ENCODE results near the gene RALB.

The RALB gene

DNA sequence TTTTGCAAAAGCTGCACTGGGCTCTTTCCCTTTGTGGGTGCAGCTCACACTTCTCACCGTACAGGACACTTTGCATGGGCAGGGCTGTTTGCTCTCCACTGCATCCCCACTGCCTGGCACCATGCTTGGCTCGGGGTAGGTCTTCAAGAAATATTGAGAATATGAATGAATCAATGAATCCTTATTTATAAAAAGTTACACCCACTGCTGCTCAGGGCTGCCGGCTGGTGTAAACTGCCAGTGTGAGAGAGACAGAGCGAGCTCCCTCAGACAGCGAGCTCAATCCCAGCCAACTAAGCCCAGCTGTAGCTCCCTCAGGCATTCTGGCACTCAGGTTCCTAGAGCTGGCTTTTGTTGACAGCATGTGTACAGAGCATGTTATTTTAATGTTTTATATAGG lies 32.9 kb upstream of the RALB start:
- TF ChIP-seq JUND (IDR thresholded peaks at IDR 0.05; ENCODE audit: low read depth): no peak
- in situ Hi-C loops (cut with HindIII; ENCODE audit: low pct_unique_long_range_greater_than_20kb, low sequenced_read_pairs): no loop called here
- no peak for DNase-seq (ENCODE audit: low read depth in 1 of 2, low spot score in 1 of 2)

DNA sequence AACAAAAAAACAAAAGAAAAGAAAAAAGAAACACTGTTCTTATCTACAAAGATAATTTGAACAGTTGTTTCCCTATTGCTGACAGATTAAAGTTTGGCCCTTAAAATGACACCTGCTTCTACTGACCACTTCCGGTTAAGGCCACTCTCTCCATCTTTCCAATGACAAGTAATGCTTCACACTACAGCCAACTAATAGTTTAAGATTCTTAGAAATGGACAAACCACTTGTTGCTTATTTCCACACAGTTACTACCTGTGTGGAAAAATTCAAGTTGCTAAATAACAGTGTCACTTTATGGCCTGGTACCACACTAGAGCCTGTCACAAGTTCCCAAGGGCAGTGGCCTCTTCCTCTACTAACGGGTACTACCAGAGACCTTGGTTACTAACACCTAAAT lies 31.9 kb upstream of the RALB start:
- no peak for TF ChIP-seq JUND (IDR thresholded peaks at IDR 0.05; ENCODE audit: low read depth)
- in situ Hi-C loops (cut with HindIII; ENCODE audit: low pct_unique_long_range_greater_than_20kb, low sequenced_read_pairs): no loop called here
- no peak for DNase-seq (ENCODE audit: low read depth in 1 of 2, low spot score in 1 of 2)

DNA sequence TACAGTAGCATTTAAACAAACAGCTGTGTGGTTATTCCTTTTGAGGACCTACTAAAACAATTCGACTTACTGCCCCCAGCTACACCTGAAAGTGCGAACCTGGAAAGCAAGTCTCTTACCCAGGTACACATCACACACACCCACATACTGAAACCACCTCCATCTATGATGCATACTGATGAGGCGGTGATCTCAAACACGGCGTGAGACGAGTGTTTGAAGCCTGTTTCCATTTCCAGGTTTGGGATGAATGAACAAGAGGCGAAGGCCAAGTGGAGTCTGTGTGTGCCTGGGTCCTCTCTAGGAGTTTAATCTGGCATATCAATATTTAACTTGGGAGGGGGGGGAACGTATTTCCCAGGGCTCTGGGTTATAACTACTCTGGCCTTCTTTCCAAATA lies 31.0 kb upstream of the RALB start:
- DNase-seq (ENCODE audit: low read depth in 1 of 2, low spot score in 1 of 2): no peak
- in situ Hi-C loops (cut with HindIII; ENCODE audit: low pct_unique_long_range_greater_than_20kb, low sequenced_read_pairs): no loop called here

DNA sequence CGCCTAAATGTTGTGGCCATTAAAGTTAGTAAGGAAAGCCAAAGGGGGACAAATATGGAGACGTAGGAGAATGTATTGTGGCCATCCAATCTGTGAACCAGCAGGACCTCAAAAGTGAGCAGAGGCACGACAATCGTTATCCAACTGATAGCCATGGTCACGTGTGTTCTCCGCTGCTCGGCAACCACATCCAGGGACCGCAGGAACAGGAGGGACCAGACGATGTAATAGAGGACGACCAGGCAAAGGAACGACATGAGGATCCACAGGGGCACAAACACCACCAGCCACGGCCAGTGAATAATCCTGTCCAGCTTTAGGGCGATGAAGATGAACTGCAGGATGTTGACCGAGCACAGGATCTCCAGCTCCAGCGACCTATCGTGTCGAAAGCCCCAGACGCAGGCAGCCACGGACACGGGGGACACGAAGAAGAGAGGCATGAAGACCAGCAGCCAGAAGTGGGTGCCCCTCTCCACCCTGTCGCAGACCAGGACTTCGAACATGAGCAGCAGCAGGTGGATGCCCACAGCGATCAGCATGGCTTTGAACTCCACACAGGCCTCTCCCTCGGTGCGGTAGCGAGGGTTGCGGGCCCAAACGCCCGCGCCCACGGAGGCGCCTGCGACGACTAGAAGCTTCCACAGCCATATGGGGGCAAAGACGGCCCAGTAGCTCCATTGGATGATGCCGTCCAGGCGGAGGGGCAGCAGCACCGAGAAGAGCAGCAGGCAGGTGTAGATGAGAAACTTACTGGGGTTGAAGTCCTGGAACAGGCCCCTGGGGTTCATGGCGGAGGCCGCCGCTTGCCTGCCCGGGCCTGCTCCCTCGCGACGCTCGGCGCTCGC lies 30.2 kb upstream of the RALB start:
- no peak for TF ChIP-seq JUND (IDR thresholded peaks at IDR 0.05; ENCODE audit: low read depth)
- in situ Hi-C loops (cut with HindIII; ENCODE audit: low pct_unique_long_range_greater_than_20kb, low sequenced_read_pairs): no loop called here
- no peak for DNase-seq (ENCODE audit: low read depth in 1 of 2, low spot score in 1 of 2)

More for the DNA sequence above, 31.0 kb upstream of the RALB start:
- no peak for TF ChIP-seq JUND (IDR thresholded peaks at IDR 0.05; ENCODE audit: low read depth)

DNA sequence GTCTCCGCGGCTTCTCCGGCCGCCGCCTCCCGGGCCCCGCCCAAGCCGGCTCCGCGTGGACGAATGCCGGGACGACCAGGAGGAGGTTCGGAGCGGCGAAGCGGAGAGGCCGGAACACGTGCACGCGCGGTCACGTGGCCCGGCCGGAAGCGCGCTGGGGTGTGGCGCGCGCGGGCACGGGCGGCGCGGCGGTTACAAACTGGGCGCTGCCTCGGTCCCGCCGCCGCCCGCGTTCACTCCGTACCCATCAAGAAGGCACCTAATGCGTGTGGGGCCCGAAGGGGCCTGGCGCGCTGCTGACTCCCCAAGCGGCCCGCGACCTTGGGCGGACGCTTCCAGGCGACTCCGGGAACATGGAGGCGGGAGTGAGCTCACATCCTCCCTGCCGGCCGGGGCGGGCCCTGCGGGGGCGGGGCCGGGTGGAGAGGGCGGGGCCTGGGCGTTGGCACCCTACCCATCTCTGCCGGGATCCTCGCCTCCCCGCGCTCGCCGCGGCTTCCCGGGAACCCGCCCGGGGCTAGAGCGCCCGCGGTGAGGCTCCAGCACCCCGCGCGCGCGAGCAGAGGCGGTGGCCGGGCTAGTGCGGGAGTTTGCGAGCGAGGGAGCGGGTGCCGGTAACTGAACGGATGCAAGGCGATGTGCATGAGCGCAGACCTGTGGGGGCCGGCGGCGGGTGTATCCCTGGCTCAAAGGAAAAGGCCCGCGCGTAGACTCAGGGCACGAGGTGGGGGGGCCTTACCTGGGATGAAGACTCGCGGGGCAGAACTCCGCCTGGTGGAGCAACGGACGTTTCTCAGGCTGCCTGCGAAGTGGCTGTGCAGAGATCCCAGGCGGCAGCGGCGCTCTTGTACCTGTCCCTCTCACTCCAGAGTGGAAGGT lies 29.4 kb upstream of the RALB start, which contains the start of gene TMEM185B:
Gene TMEM185B (minus strand): TSS at position 367 of the 879 bp plus-strand sequence. CDS start 424 bp downstream, outside the sequence.
- peak; percentile 89 to 90 for DNase-seq (ENCODE audit: low read depth in 1 of 2, low spot score in 1 of 2)
- in situ Hi-C loops (cut with HindIII; ENCODE audit: low pct_unique_long_range_greater_than_20kb, low sequenced_read_pairs): no loop called here
- no peak for TF ChIP-seq JUND (IDR thresholded peaks at IDR 0.05; ENCODE audit: low read depth)

DNA sequence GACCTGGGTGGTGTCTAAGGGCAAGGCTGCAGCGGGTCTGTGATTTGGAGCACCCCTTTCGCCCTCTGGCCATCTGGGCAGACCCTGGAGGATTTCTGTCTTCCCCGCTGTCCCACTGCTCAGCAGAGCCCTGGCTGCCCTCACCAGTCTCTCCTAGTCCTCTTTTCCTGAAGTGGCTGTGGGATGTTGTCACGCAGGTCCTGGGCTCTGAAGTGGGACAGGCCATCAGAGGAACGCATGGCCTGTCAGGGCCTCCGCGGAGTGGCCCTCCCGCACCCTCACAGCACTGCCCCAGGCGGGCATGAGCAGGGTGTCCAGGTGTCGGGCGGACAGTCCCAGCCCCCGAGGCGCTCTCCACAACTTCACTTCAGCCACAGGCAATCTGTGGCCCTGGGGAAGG lies 28.4 kb upstream of the RALB start:
- DNase-seq (ENCODE audit: low read depth in 1 of 2, low spot score in 1 of 2): no peak
- no peak for TF ChIP-seq JUND (IDR thresholded peaks at IDR 0.05; ENCODE audit: low read depth)
- in situ Hi-C loops (cut with HindIII; ENCODE audit: low pct_unique_long_range_greater_than_20kb, low sequenced_read_pairs): no loop called here

DNA sequence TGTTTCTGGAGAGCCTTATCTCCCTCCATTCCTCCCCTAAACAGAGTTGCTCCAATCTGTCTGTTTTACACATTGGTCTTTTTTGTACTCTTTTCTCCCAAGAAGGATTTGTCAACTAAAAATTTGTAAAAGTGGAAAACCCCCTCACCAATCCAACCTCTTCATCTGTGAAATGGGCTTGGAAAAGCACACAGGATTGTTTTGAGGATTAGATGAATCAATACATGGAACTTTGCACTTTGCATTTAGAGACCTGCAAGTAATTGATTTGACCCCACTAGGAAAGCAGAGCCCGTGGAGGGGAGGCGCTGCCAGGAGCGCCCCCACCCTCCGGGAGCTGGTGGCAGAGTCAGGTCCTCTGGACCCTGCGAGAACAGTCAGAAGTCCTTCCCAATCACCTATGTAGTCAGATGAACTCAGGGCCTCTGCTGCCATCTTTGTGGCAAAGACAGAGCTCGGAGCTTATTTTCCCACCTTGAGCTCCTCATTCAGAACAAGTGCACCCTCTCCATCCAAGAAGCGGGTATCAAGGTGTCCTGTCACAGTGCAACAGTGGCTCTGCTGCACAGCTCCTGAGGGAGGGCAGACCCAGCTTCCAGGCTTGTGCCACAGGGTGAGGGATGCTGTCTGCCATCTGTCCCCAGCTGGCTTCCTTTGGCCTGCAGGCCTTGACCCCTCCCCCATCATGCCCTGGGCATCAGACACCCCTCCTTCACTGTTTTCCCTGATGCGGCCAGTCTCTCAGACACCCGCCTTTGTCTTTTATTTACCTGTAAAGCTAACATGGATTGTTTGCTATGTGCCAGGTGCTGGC lies 27.7 kb upstream of the RALB start:
- no peak for TF ChIP-seq JUND (IDR thresholded peaks at IDR 0.05; ENCODE audit: low read depth)
- DNase-seq (ENCODE audit: low read depth in 1 of 2, low spot score in 1 of 2): peak in 1 of 2 experiments; percentile 38
- in situ Hi-C loops (cut with HindIII; ENCODE audit: low pct_unique_long_range_greater_than_20kb, low sequenced_read_pairs): no loop called here

DNA sequence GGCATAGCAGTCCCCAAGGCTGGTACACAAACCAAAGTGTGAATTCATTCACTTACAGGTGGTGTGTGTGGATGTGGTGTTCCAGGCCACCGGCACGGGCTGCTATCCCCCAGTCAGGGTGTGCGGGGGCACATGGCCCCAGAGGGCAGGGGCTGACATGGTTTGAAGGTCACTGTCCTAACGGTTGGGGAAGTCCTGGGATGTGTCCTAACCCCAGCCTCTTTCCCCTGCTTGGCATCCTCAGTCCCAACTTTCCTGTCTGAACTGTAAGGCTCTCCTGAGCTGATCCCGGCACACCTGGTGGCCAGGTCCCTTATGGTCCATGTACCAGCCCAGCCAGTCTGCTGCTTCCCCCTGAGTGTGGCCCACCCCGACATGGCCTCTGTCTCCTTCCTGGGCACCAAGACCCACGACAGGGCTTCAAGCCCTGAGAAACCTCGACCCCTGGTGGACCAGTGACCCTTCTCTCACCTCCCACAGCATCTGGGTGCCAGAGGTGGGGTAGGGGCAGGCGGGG lies 27.0 kb upstream of the RALB start:
- in situ Hi-C loops (cut with HindIII; ENCODE audit: low pct_unique_long_range_greater_than_20kb, low sequenced_read_pairs): no loop called here
- no peak for DNase-seq (ENCODE audit: low read depth in 1 of 2, low spot score in 1 of 2)
- TF ChIP-seq JUND (IDR thresholded peaks at IDR 0.05; ENCODE audit: low read depth): no peak

DNA sequence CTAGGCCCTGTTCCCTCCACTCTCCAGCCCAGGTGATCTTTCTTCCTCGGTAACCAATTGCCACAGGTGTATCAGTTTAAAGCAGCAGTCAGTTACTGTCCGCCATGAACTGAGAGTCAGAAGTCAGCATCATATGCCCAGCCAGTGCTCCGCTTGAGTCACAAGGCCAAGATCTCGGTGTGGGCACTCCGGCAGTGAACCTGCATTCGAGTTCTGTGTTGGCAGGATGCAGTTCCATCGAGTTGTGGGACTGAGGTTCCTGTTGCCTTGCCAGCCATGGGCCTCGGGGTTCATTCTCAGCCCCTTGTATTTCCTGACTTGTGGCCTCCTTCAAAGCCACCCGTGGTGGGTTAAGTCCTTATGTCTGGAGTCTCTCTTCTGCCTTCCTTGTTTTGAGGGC lies 26.3 kb upstream of the RALB start:
- TF ChIP-seq JUND (IDR thresholded peaks at IDR 0.05; ENCODE audit: low read depth): no peak
- in situ Hi-C loops (cut with HindIII; ENCODE audit: low pct_unique_long_range_greater_than_20kb, low sequenced_read_pairs): no loop called here
- no peak for DNase-seq (ENCODE audit: low read depth in 1 of 2, low spot score in 1 of 2)

DNA sequence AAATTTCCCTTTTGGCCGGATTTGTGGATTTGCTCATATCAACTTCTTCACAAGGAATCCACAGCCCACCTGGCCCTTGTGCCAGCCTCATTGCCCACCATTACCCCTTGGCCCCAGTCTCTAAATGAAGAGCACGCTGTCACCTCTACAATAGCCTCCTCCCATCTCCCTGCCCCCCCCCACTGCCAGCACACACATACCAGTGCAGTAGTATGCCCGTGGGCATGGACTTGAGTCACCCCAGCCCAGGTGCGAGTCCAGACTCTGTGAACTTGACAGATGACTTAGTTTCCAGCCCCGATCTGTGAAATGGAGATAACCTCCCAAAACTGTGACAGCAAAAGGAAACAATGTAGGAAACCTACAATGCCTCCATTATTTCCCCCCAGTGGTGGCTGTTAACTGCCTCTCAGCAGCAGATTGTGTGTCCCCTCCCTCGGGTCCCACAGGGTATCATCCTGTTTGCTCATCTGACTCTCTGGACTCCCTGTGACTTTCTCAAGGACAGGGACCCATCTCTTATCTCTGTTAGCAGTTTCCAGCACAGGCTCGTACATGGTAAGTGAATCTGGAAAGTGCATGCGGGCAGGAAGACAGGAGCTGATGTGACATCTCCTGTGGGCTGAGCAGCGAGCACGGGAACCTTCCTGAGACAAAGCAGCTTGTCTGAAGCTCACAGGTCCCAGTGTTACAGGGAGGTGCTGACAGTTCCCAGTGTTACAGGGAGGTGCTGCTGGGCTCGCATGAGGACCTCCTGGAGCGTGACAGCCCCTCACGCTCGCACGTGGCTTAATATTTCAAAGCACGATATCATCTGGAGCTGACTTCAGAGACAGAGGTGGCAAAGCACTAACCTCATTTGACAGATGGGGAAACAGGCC lies 25.3 kb upstream of the RALB start:
- in situ Hi-C loops (cut with HindIII; ENCODE audit: low pct_unique_long_range_greater_than_20kb, low sequenced_read_pairs): no loop called here
- no peak for TF ChIP-seq JUND (IDR thresholded peaks at IDR 0.05; ENCODE audit: low read depth)
- DNase-seq (ENCODE audit: low read depth in 1 of 2, low spot score in 1 of 2): peak in 1 of 2 experiments; percentile 47

DNA sequence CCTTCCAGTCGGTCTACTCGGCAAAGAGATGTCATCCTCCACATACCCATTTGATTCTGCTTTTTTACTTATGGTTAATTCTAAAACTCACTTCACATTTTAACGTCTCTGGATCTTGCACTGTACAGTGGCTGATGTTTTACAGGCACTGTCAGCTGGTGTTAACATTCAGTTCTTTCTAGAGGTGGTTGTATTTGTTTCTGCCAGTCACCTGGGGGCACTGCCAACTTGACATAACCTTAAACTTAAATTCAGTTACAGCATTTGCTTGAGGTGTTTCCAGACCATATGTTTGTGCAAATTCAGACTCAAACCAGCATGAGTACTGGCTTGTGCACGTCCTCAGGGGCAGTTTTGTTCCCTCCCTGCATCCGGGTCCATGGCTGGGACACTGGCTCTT lies 24.1 kb upstream of the RALB start:
- in situ Hi-C loops (cut with HindIII; ENCODE audit: low pct_unique_long_range_greater_than_20kb, low sequenced_read_pairs): no loop called here
- TF ChIP-seq JUND (IDR thresholded peaks at IDR 0.05; ENCODE audit: low read depth): no peak
- DNase-seq (ENCODE audit: low read depth in 1 of 2, low spot score in 1 of 2): peak in 1 of 2 experiments; percentile 74

All from T47D (cell line).